H1 (cell line): ENCODE results near the gene GAST. TPM values are rescaled to one million over a fixed set of nuclear protein-coding genes. Genes with fewer than 3 reads are reported as not detected.

Experiments
- CHD1 ChIP-seq: IDR thresholded peaks from 2 replicates; pipeline ENCODE4 v1.6.1; 2012; ENCODE audit warnings: low read depth, low read length, improper control_type of control experiment
- CTBP2 ChIP-seq: IDR thresholded peaks from 2 replicates; pipeline ENCODE4 v1.7.0; 2011; ENCODE audit warnings: borderline replicate concordance, mild to moderate bottlenecking, moderate library complexity, mixed read lengths, low read length; ENCODE audit not compliant: insufficient read depth, insufficient read length
- CTCF ChIP-seq, 3 experiments: IDR thresholded peaks; 1 replicate in 2 of 3; 2 replicates in 1 of 3; pipeline versions ENCODE4 v1.5.1 to v1.6.1; 2011; ENCODE audit warnings: low read length in 3 of 3, mild to moderate bottlenecking in 3 of 3, inconsistent platforms in 2 of 3, low read depth in 1 of 3, moderate library complexity in 1 of 3; ENCODE audit not compliant: insufficient read depth in 1 of 3; ENCODE audit errors: control extremely low read depth in 1 of 3
- EGR1 ChIP-seq: IDR thresholded peaks from 2 replicates; pipeline ENCODE4 v1.6.1; 2011; ENCODE audit warnings: low read depth, low read length, borderline replicate concordance
- EZH2 ChIP-seq: fragments of 200-600 bp; sonication (generic); IDR thresholded peaks from 2 replicates; pipeline ENCODE4 v1.7.1; 2012; ENCODE audit warnings: low read depth, mild to moderate bottlenecking, moderate library complexity, low read length, inconsistent platforms; ENCODE audit not compliant: severe bottlenecking
- HDAC6 ChIP-seq: IDR thresholded peaks from one replicate; pipeline ENCODE4 v1.7.1; 2012; ENCODE audit warnings: low read depth, mild to moderate bottlenecking, inconsistent platforms, low read length, moderate library complexity
- KDM1A ChIP-seq: fragments of 200-600, 300-600 bp; sonication (generic); IDR thresholded peaks from 2 replicates; pipeline ENCODE4 v1.7.1; 2016; ENCODE audit warnings: mild to moderate bottlenecking, low read length, borderline replicate concordance
- KDM4A ChIP-seq: IDR thresholded peaks from one replicate; pipeline ENCODE4 v1.7.1; 2012; ENCODE audit warnings: low read depth, mild to moderate bottlenecking, moderate library complexity, low read length, inconsistent platforms; ENCODE audit not compliant: severe bottlenecking
- POLR2A ChIP-seq, 2 experiments: IDR thresholded peaks; 1 replicate in 1 of 2; 2 replicates in 1 of 2; pipeline ENCODE4 v1.6.1; 2011; ENCODE audit warnings: low read depth in 2 of 2, low read length in 2 of 2, mild to moderate bottlenecking in 2 of 2; ENCODE audit errors: control extremely low read depth in 1 of 2
- RAD21 ChIP-seq, 2 experiments: IDR thresholded peaks in 1 of 2; conservative IDR thresholded peaks in 1 of 2; 2 replicates each; pipeline ENCODE4 v1.6.1; 2011; ENCODE audit warnings: low read depth in 2 of 2, low read length in 2 of 2, improper control_type of control experiment in 1 of 2, inconsistent platforms in 1 of 2, mild to moderate bottlenecking in 1 of 2, moderate library complexity in 1 of 2
- RXRA ChIP-seq: IDR thresholded peaks from 2 replicates; pipeline ENCODE4 v1.6.1; 2011; ENCODE audit warnings: low read depth, mild to moderate bottlenecking, low read length, moderate library complexity; ENCODE audit not compliant: insufficient read depth
- SAP30 ChIP-seq: fragments of 300-600 bp; sonication (generic); IDR thresholded peaks from 2 replicates; pipeline ENCODE4 v1.7.1; 2012; ENCODE audit warnings: low read length, moderate library complexity, mild to moderate bottlenecking, inconsistent platforms; ENCODE audit not compliant: insufficient read depth, insufficient replicate concordance
- SIRT6 ChIP-seq: IDR thresholded peaks from one replicate; pipeline ENCODE4 v1.7.1; 2012; ENCODE audit warnings: low read length, inconsistent platforms
- SP1 ChIP-seq: IDR thresholded peaks from 2 replicates; pipeline ENCODE4 v1.6.1; 2011; ENCODE audit warnings: low read depth, low read length
- SP2 ChIP-seq: IDR thresholded peaks from 2 replicates; pipeline ENCODE4 v1.6.1; 2012; ENCODE audit warnings: mild to moderate bottlenecking, low read length, inconsistent platforms
- SUZ12 ChIP-seq: fragments of 200-600 bp; sonication (generic); IDR thresholded peaks from 2 replicates; pipeline ENCODE4 v1.6.1; 2012; ENCODE audit warnings: mild to moderate bottlenecking, inconsistent platforms, low read length, moderate library complexity, mixed read lengths
- TAF1 ChIP-seq: IDR thresholded peaks from 2 replicates; pipeline ENCODE4 v1.6.1; 2011; ENCODE audit warnings: mild to moderate bottlenecking, low read depth, low read length
- TAF7 ChIP-seq: optimal IDR thresholded peaks from 2 replicates; pipeline ENCODE3; 2011; ENCODE audit warnings: low read depth, mild to moderate bottlenecking, inconsistent platforms, low read length, moderate library complexity, borderline replicate concordance
- TEAD4 ChIP-seq: IDR thresholded peaks from 2 replicates; pipeline ENCODE4 v1.6.1; 2012; ENCODE audit warnings: low read depth, low read length, inconsistent platforms, mixed read lengths
- polyA plus RNA-seq, 7 experiments: library from polyadenylated mRNA; depleted of rRNA in 3 of 7; stranded (reverse) in 5 of 7; unstranded in 2 of 7; fragments of >200 nt in 5 of 7; fragments of 200-250 nt in 2 of 7; gene quantifications; 1 replicate in 5 of 7; 2 replicates in 1 of 7; 4 replicates in 1 of 7; pipeline versions ENCODE4 v1.2.1 to v1.2.3, GENCODE V29; 2011 to 2013; ENCODE audit warnings: missing spikeins in 2 of 7, mixed read lengths in 2 of 7
- total RNA-seq: library from RNA; stranded (reverse); fragmentation: NEBNext Ultra II Directional; extraction: Animal tissue kit (Norgen Biotek cat#: 25700); gene quantifications from 2 replicates; pipeline ENCODE4 v1.2.1, GENCODE V29; 2021

Gene GAST
- total and polyA plus RNA-seq, 2 of the 8 experiments (the other 6 are each of a cell fraction or from before 2014, with no cell fraction given) = not detected

- TF ChIP-seq TAF7 = peak; percentile 94
- peak; percentile 91 for TF ChIP-seq SP1
- TF ChIP-seq HDAC6 = no peak
- TF ChIP-seq TAF1 = peak; percentile 98
- peak; percentile 8 for TF ChIP-seq SAP30
- no peak for TF ChIP-seq KDM1A
- peak; percentile 76 for TF ChIP-seq CHD1
- peak; percentile 99 for TF ChIP-seq POLR2A (IDR thresholded peaks at IDR 0.05; ENCODE audit: control extremely low read depth in 1 of 2, low read depth in 2 of 2, low read length in 2 of 2)
- TF ChIP-seq SP2 = peak; percentile 66
- no peak for TF ChIP-seq SUZ12
- no peak for TF ChIP-seq RAD21 (IDR thresholded peaks at IDR 0.05 in 1 of 2, conservative IDR thresholded peaks at IDR 0.05 in 1 of 2; ENCODE audit: low read depth in 2 of 2, low read length in 2 of 2)
- no peak for TF ChIP-seq SIRT6
- TF ChIP-seq EGR1 = no peak
- TF ChIP-seq CTBP2 = no peak
- no peak for TF ChIP-seq CTCF (IDR thresholded peaks at IDR 0.05; ENCODE audit: control extremely low read depth in 1 of 3, insufficient read depth in 1 of 3, low read depth in 1 of 3, low read length in 3 of 3)
- no peak for TF ChIP-seq EZH2
- TF ChIP-seq TEAD4 = no peak
- TF ChIP-seq KDM4A = no peak
- no peak for TF ChIP-seq RXRA
Observed at GRCh38 chr17:41688641-41689496, 23.3 kb upstream of the GAST start, which contains the start of gene EIF1 (continued).
